Hepatocyte (in vitro differentiated cells): Measurements from ENCODE around the gene ELK4. TPM values are rescaled to one million over a fixed set of nuclear protein-coding genes. Genes with fewer than 3 reads are reported as not detected.

Experiments
- DNase-seq: peaks from one replicate; pipeline ENCODE4 v3.0.0-alpha.2; 2016; ENCODE audit warnings: low spot score
- H2AFZ ChIP-seq: fragments of 200-600 bp; sonication (generic); 2 replicates; pipeline ENCODE4 v1.6.0; 2016; ENCODE audit warnings: antibody characterized with exemption, mild to moderate bottlenecking
- H3K27ac ChIP-seq: fragments of 200-600 bp; sonication (generic); 2 replicates; pipeline ENCODE4 v1.5.1; 2016; ENCODE audit warnings: mild to moderate bottlenecking
- H3K27me3 ChIP-seq: fragments of 200-600 bp; sonication (generic); 2 replicates; pipeline ENCODE4 v1.6.1; 2016
- H3K36me3 ChIP-seq: fragments of 200-600 bp; sonication (generic); replicated peaks from 2 replicates; pipeline ENCODE4 v1.5.1; 2016; ENCODE audit warnings: low read depth; ENCODE audit not compliant: insufficient read depth
- H3K4me1 ChIP-seq: fragments of 200-600 bp; sonication (generic); 2 replicates; pipeline ENCODE4 v1.5.1; 2016; ENCODE audit warnings: mild to moderate bottlenecking, moderate library complexity; ENCODE audit not compliant: insufficient read depth
- H3K4me2 ChIP-seq: fragments of 200-600 bp; sonication (generic); 2 replicates; pipeline ENCODE4 v1.6.0; 2016
- H3K4me3 ChIP-seq: fragments of 200-600 bp; sonication (generic); 2 replicates; pipeline ENCODE4 v1.5.1; 2016; ENCODE audit warnings: mild to moderate bottlenecking
- H3K79me2 ChIP-seq: fragments of 200-600 bp; sonication (generic); 2 replicates; pipeline ENCODE4 v1.6.0; 2017; ENCODE audit warnings: mild to moderate bottlenecking
- H3K9me2 ChIP-seq: fragments of 200-600 bp; sonication (generic); replicated peaks from 2 replicates; pipeline ENCODE4 v1.6.0; 2017; ENCODE audit warnings: mild to moderate bottlenecking; ENCODE audit not compliant: insufficient read depth
- H3K9me3 ChIP-seq: fragments of 200-600 bp; sonication (generic); 2 replicates; pipeline ENCODE4 v1.5.1; 2016; ENCODE audit warnings: low read depth, mild to moderate bottlenecking
- H4K20me1 ChIP-seq: fragments of 200-600 bp; sonication (generic); 2 replicates; pipeline ENCODE4 v1.6.0; 2016; ENCODE audit warnings: mild to moderate bottlenecking; ENCODE audit not compliant: insufficient read depth, poor library complexity, severe bottlenecking
- CTCF ChIP-seq: fragments of 200-600 bp; sonication (generic); IDR thresholded peaks from 2 replicates; pipeline ENCODE4 v1.5.1; 2016; ENCODE audit warnings: antibody characterized with exemption, mild to moderate bottlenecking; ENCODE audit not compliant: poor library complexity
- EZH2 ChIP-seq: fragments of 200-600 bp; sonication (generic); IDR thresholded peaks from 2 replicates; pipeline ENCODE4 v1.6.1; 2016; ENCODE audit warnings: antibody characterized with exemption, mild to moderate bottlenecking, borderline replicate concordance
- EZH2phosphoT487 ChIP-seq: fragments of 200-600 bp; sonication (generic); IDR thresholded peaks from one replicate; pipeline ENCODE4 v1.6.1; 2018; ENCODE audit warnings: antibody characterized with exemption, mild to moderate bottlenecking, low read depth, moderate library complexity; ENCODE audit not compliant: unreplicated experiment, severe bottlenecking
- WGBS: methylation state at CpG from one replicate; pipeline ENCODE4 v1.1.6; 2016; ENCODE audit warnings: low lambda C conversion rate; ENCODE audit errors: missing lambda C conversion rate; 5-methylcytosine and 5-hydroxymethylcytosine counted together
- polyA plus RNA-seq: library from polyadenylated mRNA; unstranded; fragments of >200 nt; fragmentation: Nextera tagmentation; extraction: Ambion mirVana; gene quantifications from 2 replicates; pipeline ENCODE4 v1.2.1, GENCODE V29; 2016
- total RNA-seq: library from RNA; depleted of rRNA; stranded (reverse); fragments of >200 nt; gene quantifications from 2 replicates; pipeline ENCODE4 v1.2.3, GENCODE V29; 2014

ELK4 gene
- total and polyA plus RNA-seq, 2 experiments from 2014 or later: 6.1 to 19.1 TPM

GRCh38 chr1:205568135-205568468 lies 63.7 kb downstream of the ELK4 start:
- WGBS: 45% methylated on average over 5 of the region's 5 CpGs
- H3K27ac ChIP-seq: no peak overlapping the region

GRCh38 chr1:205567716-205568115 lies 64.1 kb downstream of the ELK4 start:
- H3K4me3 ChIP-seq: no peak overlapping the region
- H2AFZ ChIP-seq: no peak overlapping the region
- H3K4me1 ChIP-seq: no peaks in the 10 kb centered on the region
- peaks cover 58% of the 10 kb centered on the region for H3K27me3 ChIP-seq
- no peak overlapping the region for H3K4me2 ChIP-seq
- H4K20me1 ChIP-seq: no peaks in the 10 kb centered on the region
- WGBS: 85% methylated on average over 6 of the region's 6 CpGs
- no peaks in the 10 kb centered on the region for H3K79me2 ChIP-seq
- H3K27ac ChIP-seq: no peak overlapping the region
- DNase-seq: no peak
- no peaks in the 10 kb centered on the region for H3K9me3 ChIP-seq
- no peak for TF ChIP-seq EZH2
- no peaks in the 10 kb centered on the region for H3K36me3 ChIP-seq
- no peaks in the 10 kb centered on the region for H3K9me2 ChIP-seq

More at GRCh38 chr1:205568135-205568468, 63.7 kb downstream of the ELK4 start:
- Histone ChIP-seq H3K9me3 (no peaks in the 10 kb centered on the region), H3K4me2 (peak overlapping the region; percentile 88), H2AFZ (no peak overlapping the region), H3K9me2 (no peaks in the 10 kb centered on the region), H3K27me3 (peaks cover 60% of the 10 kb centered on the region), H3K79me2 (no peaks in the 10 kb centered on the region), H4K20me1 (no peaks in the 10 kb centered on the region), H3K36me3 (no peaks in the 10 kb centered on the region), H3K4me3 (no peak overlapping the region), H3K4me1 (no peaks in the 10 kb centered on the region)
- TF ChIP-seq EZH2phosphoT487: no peak
- no peak for TF ChIP-seq CTCF
- TF ChIP-seq EZH2: no peak
- DNase-seq: no peak

GRCh38 chr1:205565799-205566198 lies 66.0 kb downstream of the ELK4 start:
- peak; percentile 65 for DNase-seq
- Histone ChIP-seq H3K4me1 (no peaks in the 10 kb centered on the region), H2AFZ (no peak overlapping the region), H3K9me3 (no peaks in the 10 kb centered on the region), H3K27ac (peak overlapping the region; percentile 51), H3K4me3 (no peak overlapping the region), H3K4me2 (peak overlapping the region; percentile 39), H3K79me2 (no peaks in the 10 kb centered on the region), H4K20me1 (no peaks in the 10 kb centered on the region), H3K9me2 (no peaks in the 10 kb centered on the region), H3K36me3 (no peaks in the 10 kb centered on the region), H3K27me3 (peaks cover 40% of the 10 kb centered on the region)
- WGBS: 25% methylated on average over 3 of the region's 3 CpGs
- no peak for TF ChIP-seq CTCF
- TF ChIP-seq EZH2phosphoT487: peak; percentile 82
- no peak for TF ChIP-seq EZH2

- H3K27me3 ChIP-seq: peaks cover 28% of the 10 kb centered on the region
Measured at GRCh38 chr1:205563927-205564441, 67.8 kb downstream of the ELK4 start.

More at GRCh38 chr1:205563927-205564441, 67.8 kb downstream of the ELK4 start:
- Histone ChIP-seq H2AFZ (no peak overlapping the region), H4K20me1 (no peaks in the 10 kb centered on the region), H3K27ac (no peak overlapping the region), H3K4me3 (no peak overlapping the region), H3K9me3 (no peaks in the 10 kb centered on the region), H3K9me2 (no peaks in the 10 kb centered on the region), H3K4me1 (no peaks in the 10 kb centered on the region), H3K36me3 (no peaks in the 10 kb centered on the region), H3K79me2 (no peaks in the 10 kb centered on the region), H3K4me2 (no peak overlapping the region)
- TF ChIP-seq EZH2phosphoT487: no peak
- no peak for TF ChIP-seq CTCF
- no peak for TF ChIP-seq EZH2
- WGBS: 62% methylated on average over 5 of the region's 5 CpGs
- DNase-seq: no peak
